Measurements from ENCODE around the gene RGL2.

RGL2 gene

GRCh38 chr6:33316603-33317418, 18.1 kb upstream of the RGL2 start:
- peak; percentile 25 for DNase-seq (ENCODE audit: low spot score)

GRCh38 chr6:33315793-33316602, 17.3 kb upstream of the RGL2 start:
- no peak for DNase-seq (ENCODE audit: low spot score)

- DNase-seq (ENCODE audit: low spot score) = no peak
Measured at GRCh38 chr6:33314943-33315792, 16.4 kb upstream of the RGL2 start.

- DNase-seq (ENCODE audit: low spot score) = peak; percentile 62
Measured at GRCh38 chr6:33314515-33314942, 15.8 kb upstream of the RGL2 start.

GRCh38 chr6:33313709-33314514, 15.2 kb upstream of the RGL2 start, which contains the start of gene TAPBP:
Gene TAPBP, minus strand, starts transcription at chr6:33314078. Its CDS starts 37 bp downstream, at chr6:33314041.
- peak; percentile 62 for DNase-seq (ENCODE audit: low spot score)

- no peak for DNase-seq (ENCODE audit: low spot score)
Measured at GRCh38 chr6:33313105-33313708, 14.5 kb upstream of the RGL2 start.

GRCh38 chr6:33312361-33313104, 13.8 kb upstream of the RGL2 start:
- peak; percentile 58 for DNase-seq (ENCODE audit: low spot score)

- no peak for DNase-seq (ENCODE audit: low spot score)
Measured at GRCh38 chr6:33306356-33306755, 7.6 kb upstream of the RGL2 start.

GRCh38 chr6:33305052-33305451, 6.3 kb upstream of the RGL2 start:
- no peak for DNase-seq (ENCODE audit: low spot score)

- DNase-seq (ENCODE audit: low spot score) = no peak
Measured at GRCh38 chr6:33304216-33304615, 5.5 kb upstream of the RGL2 start.

GRCh38 chr6:33301877-33302276, 3.1 kb upstream of the RGL2 start:
- no peak for DNase-seq (ENCODE audit: low spot score)

- peak; percentile 89 for DNase-seq (ENCODE audit: low spot score)
Measured at GRCh38 chr6:33299237-33299944, 649 bp upstream of the RGL2 start.

GRCh38 chr6:33297956-33298772, 578 bp downstream of the RGL2 start:
- no peak for DNase-seq (ENCODE audit: low spot score)

- no peak for DNase-seq (ENCODE audit: low spot score)
Measured at GRCh38 chr6:33297406-33297955, 1.3 kb downstream of the RGL2 start.

- DNase-seq (ENCODE audit: low spot score) = no peak
Measured at GRCh38 chr6:33296797-33297405, 1.8 kb downstream of the RGL2 start.

GRCh38 chr6:33295621-33296369, 2.9 kb downstream of the RGL2 start:
- no peak for DNase-seq (ENCODE audit: low spot score)
